ENCODE measurements around the gene CREB3L4.
"Not testable (repeated sequence)": the region's sequence is repeated elsewhere in the genome, so short reads cannot be mapped to it uniquely, and the experiment has no call there.

CREB3L4 gene

GRCh38 chr1:153984123-153984894 lies 16.6 kb downstream of the CREB3L4 start:
- DNase-seq (ENCODE audit: low read depth in 3 of 3): no peak

- peak in 1 of 3 donors; percentile 27 for DNase-seq (ENCODE audit: low read depth in 3 of 3)
Measured at GRCh38 chr1:153985341-153985912, 17.7 kb downstream of the CREB3L4 start.

- DNase-seq (ENCODE audit: low read depth in 3 of 3): no peak
Measured at GRCh38 chr1:153985941-153986761, 18.4 kb downstream of the CREB3L4 start, which contains the start of gene RAB13. Gene RAB13, minus strand, starts transcription at chr1:153986339. Its CDS starts 103 bp downstream, at chr1:153986236.

- no peak for DNase-seq (ENCODE audit: low read depth in 3 of 3)
Measured at GRCh38 chr1:153987621-153988020, 19.9 kb downstream of the CREB3L4 start.

DNA sequence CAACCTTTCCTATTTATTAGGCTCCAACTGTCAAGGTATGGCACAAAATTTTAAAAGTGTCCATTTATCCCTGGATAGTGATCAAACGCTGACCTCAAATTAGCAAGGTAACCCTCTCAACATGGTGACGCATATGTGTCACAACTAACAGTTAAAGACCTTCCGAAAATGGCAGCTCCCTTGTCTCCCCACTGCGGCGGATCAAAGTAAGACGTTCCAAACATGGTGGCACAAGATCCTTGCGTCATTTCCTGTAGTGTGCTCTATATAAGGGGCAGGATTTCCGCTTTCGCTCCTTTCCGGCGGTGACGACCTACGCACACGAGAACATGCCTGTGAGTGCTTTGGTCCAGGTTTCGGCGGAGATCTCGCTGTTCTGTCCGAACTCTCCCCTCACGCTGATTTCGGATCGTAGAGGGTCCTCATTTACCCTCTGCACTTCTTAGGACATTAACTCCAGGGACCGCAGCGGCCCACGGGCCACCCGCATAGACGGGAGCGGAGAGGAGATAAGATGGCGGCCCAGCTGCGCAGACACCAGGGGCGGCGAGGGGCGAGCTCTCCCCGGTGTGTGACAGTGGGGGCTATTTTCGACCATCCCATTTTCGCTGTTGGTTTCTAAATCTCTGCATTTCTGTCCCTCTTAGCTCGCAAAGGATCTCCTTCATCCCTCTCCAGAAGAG lies 22.9 kb downstream of the CREB3L4 start, which contains the start of gene RPS27:
Gene RPS27, plus strand, starts transcription at position 295 of the 683 bp plus-strand sequence. Its CDS starts 35 bp downstream, at position 330.
- DNase-seq (ENCODE audit: low read depth in 3 of 3): peak; percentile 68 to 81 (median 73)

GRCh38 chr1:153991151-153991630 lies 23.5 kb downstream of the CREB3L4 start:
- DNase-seq (ENCODE audit: low read depth in 3 of 3): no peak

DNA sequence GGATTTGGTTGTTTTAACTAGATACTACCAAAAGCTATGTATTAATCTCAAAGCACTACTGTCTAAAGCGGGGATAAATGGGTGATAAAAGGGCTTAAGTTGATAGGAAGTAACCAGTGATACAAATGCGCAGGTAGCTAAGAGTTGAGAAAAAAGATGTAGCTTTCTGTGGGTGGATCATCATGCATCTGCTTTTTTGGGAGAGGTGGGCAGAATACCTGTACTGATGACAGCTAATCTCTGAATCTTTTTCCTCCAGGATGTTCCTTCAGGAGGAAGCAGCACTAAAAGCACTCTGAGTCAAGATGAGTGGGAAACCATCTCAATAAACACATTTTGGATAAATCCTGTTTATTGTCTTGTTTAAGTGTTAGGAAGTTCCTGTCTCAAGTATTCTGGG lies 24.1 kb downstream of the CREB3L4 start:
- DNase-seq (ENCODE audit: low read depth in 3 of 3): no peak

- DNase-seq (ENCODE audit: low read depth in 3 of 3): no peak
Measured at GRCh38 chr1:153995202-153995601, 27.5 kb downstream of the CREB3L4 start.

DNA sequence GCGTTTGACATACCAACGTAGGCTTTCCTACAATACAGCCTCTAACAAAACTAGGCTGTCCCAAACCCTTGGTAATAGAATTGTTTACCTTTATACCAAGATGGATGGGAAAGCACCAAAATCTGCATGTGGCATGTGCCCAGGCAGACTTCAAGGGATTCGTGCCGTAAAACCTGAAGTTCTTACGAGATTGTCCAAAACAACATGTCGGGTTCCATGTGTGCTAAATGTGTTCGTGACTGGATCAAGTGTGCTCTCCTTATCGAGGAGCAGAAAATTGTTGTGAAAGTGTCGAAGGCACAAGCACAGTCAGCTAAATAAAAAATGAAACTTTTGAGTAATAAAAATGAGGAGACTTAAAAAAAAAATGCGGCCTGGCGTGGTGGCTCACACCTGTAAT lies 27.9 kb downstream of the CREB3L4 start:
- DNase-seq (ENCODE audit: low read depth in 3 of 3): no peak

GRCh38 chr1:153996882-153997281 lies 29.2 kb downstream of the CREB3L4 start:
- not testable (repeated sequence) for DNase-seq (ENCODE audit: low read depth in 3 of 3)

DNA sequence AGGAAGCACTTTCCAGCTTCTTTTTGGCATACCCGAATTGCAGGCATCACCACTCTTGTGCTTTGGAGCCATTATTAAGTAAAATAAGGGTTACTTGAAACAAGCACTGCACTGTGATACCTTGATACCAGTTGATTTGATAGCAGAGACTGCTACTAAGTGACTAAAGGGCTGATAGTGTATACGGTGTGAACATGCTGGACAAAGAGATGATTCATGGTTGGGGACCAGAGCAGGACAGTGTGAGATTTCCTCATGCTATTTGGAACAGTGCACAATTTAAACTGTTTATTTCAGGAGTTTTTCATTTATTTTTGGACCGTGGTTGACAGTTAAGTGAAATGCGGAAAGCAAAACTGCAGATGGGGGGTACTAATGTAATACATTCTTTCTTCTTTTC lies 32.7 kb downstream of the CREB3L4 start:
- DNase-seq (ENCODE audit: low read depth in 3 of 3): no peak

DNA sequence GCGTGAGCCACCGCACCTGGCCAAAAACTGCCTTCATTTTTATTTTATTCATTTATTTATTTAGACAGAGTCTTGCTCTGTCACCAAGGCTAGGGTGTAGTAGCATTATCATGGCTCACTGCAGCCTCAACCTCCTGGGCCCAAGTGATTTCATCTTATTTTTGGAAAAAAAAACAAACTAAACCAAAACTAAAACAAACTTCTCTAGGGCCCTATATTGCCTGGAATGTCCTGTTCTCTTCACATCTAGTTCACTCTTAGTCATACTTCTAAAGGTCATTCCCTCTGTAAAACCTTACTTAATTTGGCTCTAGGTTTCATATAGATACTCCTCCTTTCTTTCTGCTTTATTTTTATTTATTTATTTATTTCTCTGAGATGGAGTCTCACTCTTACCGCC lies 38.4 kb downstream of the CREB3L4 start:
- DNase-seq (ENCODE audit: low read depth in 3 of 3): no peak

DNA sequence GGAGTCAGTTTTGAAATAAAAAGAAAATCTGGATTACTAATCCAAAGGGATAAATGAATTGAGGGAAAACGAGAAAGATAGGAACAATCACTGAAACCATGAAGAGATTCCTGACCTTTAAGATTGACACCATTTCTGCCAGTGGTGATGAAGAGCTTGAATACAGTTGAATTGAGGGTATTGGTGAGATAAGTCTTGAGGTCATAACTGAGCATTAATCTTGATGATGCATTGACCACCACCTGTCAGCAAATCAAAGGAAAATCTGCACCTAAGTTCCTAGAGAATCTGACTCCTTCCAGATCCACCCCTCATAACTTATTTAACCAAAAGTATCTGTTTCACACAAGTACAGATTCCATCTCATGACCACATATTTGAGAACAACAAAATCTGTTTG lies 44.4 kb downstream of the CREB3L4 start:
- no peak for DNase-seq (ENCODE audit: low read depth in 3 of 3)

DNA sequence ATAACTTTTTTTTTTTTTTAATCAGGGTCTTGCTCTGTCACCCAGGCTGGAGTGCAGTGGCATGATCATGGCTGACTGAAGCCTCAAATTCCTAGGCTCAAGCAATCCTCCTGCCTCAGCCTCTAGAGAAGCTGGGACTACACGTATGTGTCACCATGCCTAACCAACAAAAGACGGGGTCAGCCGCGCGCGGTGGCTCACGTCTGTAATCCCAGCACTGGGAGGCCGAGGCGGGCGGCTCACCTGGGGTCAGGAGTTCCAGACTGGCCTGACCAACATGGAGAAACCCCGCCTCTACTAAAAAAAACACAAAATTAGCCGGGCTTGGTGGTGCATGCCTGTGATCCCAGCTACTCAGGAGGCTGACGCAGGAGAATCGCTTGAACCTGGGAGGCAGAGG lies 44.8 kb downstream of the CREB3L4 start:
- not testable (repeated sequence) for DNase-seq (ENCODE audit: low read depth in 3 of 3)

DNA sequence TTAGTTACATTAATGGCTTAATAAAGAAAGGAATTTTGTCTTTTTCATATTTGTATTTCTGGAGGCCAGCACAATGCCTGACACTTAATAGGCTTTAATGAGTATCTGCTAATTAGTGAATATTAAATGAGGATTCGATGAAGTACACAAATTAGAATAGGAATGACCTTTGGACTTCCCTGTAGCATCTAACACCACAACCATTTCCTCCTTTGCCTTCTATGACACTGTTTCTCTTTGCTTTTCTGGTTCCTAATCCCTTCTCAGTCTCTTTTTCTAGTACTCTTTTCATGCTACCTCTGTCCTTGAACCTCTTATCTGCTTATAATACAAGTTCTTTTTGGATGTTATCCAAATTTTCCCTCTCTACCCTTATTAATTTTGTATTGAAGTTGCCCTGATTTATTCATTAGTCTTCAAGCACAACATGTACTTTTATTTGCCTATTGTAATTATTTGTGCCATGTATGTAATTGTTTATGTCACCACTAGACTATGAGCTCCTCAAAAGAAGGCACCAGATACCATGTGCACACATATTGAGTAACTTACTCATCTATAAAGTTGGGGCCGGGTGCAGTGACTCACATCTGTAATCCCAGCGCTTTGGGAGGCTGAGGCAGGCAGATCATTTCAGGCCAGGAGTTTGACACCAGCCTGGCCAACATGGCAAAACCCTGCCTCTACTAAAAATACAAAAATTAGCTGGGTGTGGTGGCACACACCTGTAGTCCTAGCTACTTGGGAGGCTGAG lies 46.6 kb downstream of the CREB3L4 start:
- no peak for DNase-seq (ENCODE audit: low read depth in 3 of 3)

- no peak for DNase-seq (ENCODE audit: low read depth in 3 of 3)
Measured at GRCh38 chr1:154019269-154019668, 51.6 kb downstream of the CREB3L4 start.

GRCh38 chr1:154019940-154020339 lies 52.2 kb downstream of the CREB3L4 start:
- no peak for DNase-seq (ENCODE audit: low read depth in 3 of 3)

All from stimulated activated CD4-positive, alpha-beta T cell treated with anti-CD3 and anti-CD28 coated beads, TNF-alpha, amount 100 ng/mL, for 48 hours (primary cell).